BLaER1 treated with 17β-estradiol and CSF1 and Interleukin-3, amounts not matched to agents 10 nM and 100 nM (cell line): ENCODE measurements around the gene HSD3B7.

Experiments
- H3K27ac ChIP-seq, 11 experiments: shearing (Covaris generic); formaldehyde crosslinking; 2 replicates each; pipeline ENCODE4 v1.8.1; 2022
- H3K27me3 ChIP-seq, 11 experiments: shearing (Covaris generic); formaldehyde crosslinking; 2 replicates each; pipeline ENCODE4 v1.8.1; 2022
- H3K36me3 ChIP-seq, 11 experiments: shearing (Covaris generic); formaldehyde crosslinking; 2 replicates each; pipeline ENCODE4 v1.8.1; 2022
- H3K4me1 ChIP-seq, 10 experiments: shearing (Covaris generic); formaldehyde crosslinking; 2 replicates each; pipeline ENCODE4 v1.8.1; 2022
- H3K4me2 ChIP-seq, 11 experiments: shearing (Covaris generic); formaldehyde crosslinking; 2 replicates each; pipeline ENCODE4 v1.8.1; 2022
- H3K4me3 ChIP-seq, 10 experiments: shearing (Covaris generic); formaldehyde crosslinking; 2 replicates each; pipeline ENCODE4 v1.8.1; 2022
- H3K9ac ChIP-seq, 11 experiments: shearing (Covaris generic); formaldehyde crosslinking; 2 replicates each; pipeline ENCODE4 v1.8.1; 2022
- H3K9me3 ChIP-seq, 11 experiments: shearing (Covaris generic); formaldehyde crosslinking; replicated peaks in 1 of 11; 2 replicates each; pipeline ENCODE4 v1.8.1; 2022
- H4K20me1 ChIP-seq, 11 experiments: shearing (Covaris generic); formaldehyde crosslinking; 2 replicates each; pipeline ENCODE4 v1.8.1; 2022
- Cebpa-rat ChIP-seq, 11 experiments: shearing (Covaris generic); IDR thresholded peaks; 2 replicates each; pipeline ENCODE4 v1.8.1; 2022

HSD3B7 gene

GRCh38 chr16:30953111-30953510, 31.9 kb upstream of the HSD3B7 start:
- Histone ChIP-seq H3K9me3 (no peaks in the 10 kb centered on the region), H3K27me3 (no peaks in the 10 kb centered on the region), H3K27ac (peak overlapping the region in 5 of 11 experiments; percentile 20 to 43 (median 32); a peak in 6 of 22 replicates), H3K9ac (peak overlapping the region in 1 of 11 experiments; percentile 7; a peak in 1 of 22 replicates), H3K4me2 (peak overlapping the region in 6 of 11 experiments; percentile 3 to 29 (median 14); a peak in 3 of 22 replicates), H3K4me3 (no peak overlapping the region), H4K20me1 (peaks cover 0 to 68% (median 23%) of the 10 kb centered on the region in 11 experiments; a peak in 16 of 22 replicates), H3K4me1 (peaks cover 31 to 50% (median 42%) of the 10 kb centered on the region in 10 experiments), H3K36me3 (peaks cover 5 to 49% (median 20%) of the 10 kb centered on the region in 11 experiments; a peak in 20 of 22 replicates)
- TF ChIP-seq Cebpa-rat (IDR thresholded peaks at IDR 0.05): no peak

- Histone ChIP-seq H3K4me1 (peaks cover 31 to 49% (median 42%) of the 10 kb centered on the region in 10 experiments), H3K9me3 (no peaks in the 10 kb centered on the region), H3K4me3 (no peak overlapping the region), H3K36me3 (peaks cover 5 to 49% (median 20%) of the 10 kb centered on the region in 11 experiments; a peak in 20 of 22 replicates), H3K27me3 (no peaks in the 10 kb centered on the region), H3K9ac (peak overlapping the region in 5 of 11 experiments; percentile 7 to 30 (median 18); a peak in 4 of 22 replicates), H3K4me2 (peak overlapping the region in 6 of 11 experiments; percentile 3 to 29 (median 14); a peak in 3 of 22 replicates), H3K27ac (peak overlapping the region in 5 of 11 experiments; percentile 20 to 43 (median 32); a peak in 6 of 22 replicates), H4K20me1 (peaks cover 2 to 69% (median 26%) of the 10 kb centered on the region in 11 experiments)
- TF ChIP-seq Cebpa-rat (IDR thresholded peaks at IDR 0.05): no peak
Measured at GRCh38 chr16:30953511-30954124, 31.4 kb upstream of the HSD3B7 start.

GRCh38 chr16:30954993-30955392, 30.0 kb upstream of the HSD3B7 start:
- H3K27me3 ChIP-seq: no peaks in the 10 kb centered on the region
- H3K27ac ChIP-seq: peak overlapping the region in 1 of 11 experiments; percentile 40; a peak in 1 of 22 replicates
- H3K4me2 ChIP-seq: no peak overlapping the region
- H4K20me1 ChIP-seq: peaks cover 16 to 72% (median 40%) of the 10 kb centered on the region in 11 experiments
- no peaks in the 10 kb centered on the region for H3K9me3 ChIP-seq
- no peak overlapping the region for H3K4me3 ChIP-seq
- H3K4me1 ChIP-seq: peaks cover 41 to 53% (median 48%) of the 10 kb centered on the region in 10 experiments
- peaks cover 19 to 62% (median 34%) of the 10 kb centered on the region in 11 experiments for H3K36me3 ChIP-seq
- peak overlapping the region in 3 of 11 experiments; percentile 5 to 21 (median 10); a peak in 3 of 22 replicates for H3K9ac ChIP-seq
- no peak for TF ChIP-seq Cebpa-rat (IDR thresholded peaks at IDR 0.05)

DNA sequence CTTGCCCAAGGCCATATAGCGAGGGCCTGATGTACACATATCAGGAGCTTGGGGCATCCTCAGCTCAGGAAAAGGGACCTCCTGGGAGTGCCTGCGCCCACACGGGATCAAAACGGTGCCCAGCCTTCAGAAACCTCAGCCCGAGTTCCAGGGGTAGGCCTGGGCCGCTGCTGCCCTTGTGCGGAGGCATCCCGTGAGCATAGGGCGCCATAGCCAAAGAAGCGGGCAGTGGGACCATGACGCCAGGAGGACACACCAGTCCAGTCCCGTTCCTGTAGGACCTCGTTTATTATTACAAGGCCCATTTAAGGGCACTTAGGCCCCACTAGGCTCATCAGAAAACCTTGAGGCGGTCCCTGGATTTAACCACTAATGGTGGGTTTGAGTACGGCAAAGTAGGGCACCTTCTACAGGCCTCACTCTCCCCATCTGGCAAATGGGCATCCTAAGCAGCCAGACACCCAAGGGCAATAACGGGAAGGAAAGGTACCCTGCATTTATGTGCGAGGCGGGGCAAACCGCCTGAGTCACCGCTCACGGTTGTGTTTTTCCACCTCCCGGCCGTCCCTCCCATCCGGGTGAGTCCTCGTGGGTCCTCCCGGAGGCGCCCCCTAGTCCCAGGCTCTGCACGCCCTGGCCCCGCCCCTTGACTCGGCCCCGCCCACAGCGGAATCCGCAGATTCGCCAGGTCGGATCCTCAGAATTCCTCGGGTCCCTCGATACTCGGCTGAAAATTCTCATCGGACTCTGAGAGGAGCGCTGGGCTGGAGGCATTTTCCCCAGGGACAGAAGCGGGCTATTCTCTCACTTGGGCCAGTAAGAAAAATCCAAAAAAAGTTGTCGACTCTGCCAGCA, 28.2 kb upstream of the HSD3B7 start:
- peak overlapping the region; percentile 96 to 100 (median 100) for H3K9ac ChIP-seq
- TF ChIP-seq Cebpa-rat (IDR thresholded peaks at IDR 0.05): no peak
- peak overlapping the region; percentile 62 to 83 (median 73) for H3K4me2 ChIP-seq
- peak overlapping the region; percentile 68 to 84 (median 76) for H3K4me3 ChIP-seq
- peaks cover 23 to 55% (median 35%) of the 10 kb centered on the region in 11 experiments for H4K20me1 ChIP-seq
- H3K27ac ChIP-seq: peak overlapping the region; percentile 98 to 100 (median 100)
- H3K9me3 ChIP-seq: no peaks in the 10 kb centered on the region
- H3K4me1 ChIP-seq: peaks cover 24 to 34% (median 32%) of the 10 kb centered on the region in 10 experiments
- peaks cover 37 to 68% (median 51%) of the 10 kb centered on the region in 11 experiments for H3K36me3 ChIP-seq
- H3K27me3 ChIP-seq: no peaks in the 10 kb centered on the region

DNA sequence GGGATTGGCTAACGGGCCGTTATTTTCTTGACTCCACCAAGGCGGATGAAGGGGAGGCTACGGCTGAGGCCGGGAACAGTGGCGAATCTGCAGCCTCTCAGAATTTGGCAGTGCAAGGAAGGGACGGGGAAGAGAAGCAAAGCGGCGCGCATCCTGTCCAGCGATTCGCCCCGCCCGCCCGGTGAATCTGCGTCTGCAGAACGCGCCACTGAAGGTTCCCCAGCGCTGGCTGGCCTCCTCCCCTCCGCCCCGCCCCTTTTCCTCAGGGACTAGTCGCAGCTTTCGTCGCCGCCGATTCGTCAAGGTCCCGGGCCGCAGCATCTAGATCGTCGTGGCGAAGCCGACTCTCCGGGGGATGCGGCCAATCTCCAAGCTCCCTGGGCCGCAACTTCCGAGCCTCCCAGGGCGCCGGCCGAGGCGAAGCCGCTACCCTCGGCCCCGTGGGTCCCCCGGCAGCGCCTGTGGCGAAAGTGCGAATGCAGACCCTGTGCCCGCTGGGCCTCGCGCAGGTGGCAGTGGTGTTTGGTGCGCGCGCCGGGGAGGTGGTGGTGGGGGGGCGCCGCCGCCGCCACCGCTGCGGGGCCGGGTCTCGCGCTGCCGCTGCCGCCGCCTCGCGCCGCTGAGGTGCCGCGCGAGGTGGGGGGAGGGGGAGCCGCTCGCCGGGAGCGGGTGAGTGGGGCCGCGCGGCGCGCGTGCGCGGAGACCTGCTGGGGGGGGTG, 27.4 kb upstream of the HSD3B7 start, which contains the start of gene SETD1A:
TSS of gene SETD1A (plus strand) at position 299 of the 719 bp plus-strand sequence. CDS start 978 bp downstream, outside the sequence.
- Histone ChIP-seq H3K9ac (peak within 1 kb of the TSS; percentile 96 to 100 (median 100)), H3K27me3 (no peaks in the 10 kb centered on the region), H4K20me1 (peaks cover 23 to 59% (median 38%) of the 10 kb centered on the region in 11 experiments), H3K27ac (peak within 1 kb of the TSS; percentile 98 to 100 (median 100)), H3K4me1 (peaks cover 24 to 33% (median 31%) of the 10 kb centered on the region in 10 experiments), H3K4me2 (peak within 1 kb of the TSS; percentile 88 to 98 (median 94)), H3K4me3 (peak within 1 kb of the TSS; percentile 68 to 84 (median 76)), H3K36me3 (peaks cover 45 to 73% (median 54%) of the 10 kb centered on the region in 11 experiments), H3K9me3 (no peaks in the 10 kb centered on the region)
- TF ChIP-seq Cebpa-rat (IDR thresholded peaks at IDR 0.05): no peak

DNA sequence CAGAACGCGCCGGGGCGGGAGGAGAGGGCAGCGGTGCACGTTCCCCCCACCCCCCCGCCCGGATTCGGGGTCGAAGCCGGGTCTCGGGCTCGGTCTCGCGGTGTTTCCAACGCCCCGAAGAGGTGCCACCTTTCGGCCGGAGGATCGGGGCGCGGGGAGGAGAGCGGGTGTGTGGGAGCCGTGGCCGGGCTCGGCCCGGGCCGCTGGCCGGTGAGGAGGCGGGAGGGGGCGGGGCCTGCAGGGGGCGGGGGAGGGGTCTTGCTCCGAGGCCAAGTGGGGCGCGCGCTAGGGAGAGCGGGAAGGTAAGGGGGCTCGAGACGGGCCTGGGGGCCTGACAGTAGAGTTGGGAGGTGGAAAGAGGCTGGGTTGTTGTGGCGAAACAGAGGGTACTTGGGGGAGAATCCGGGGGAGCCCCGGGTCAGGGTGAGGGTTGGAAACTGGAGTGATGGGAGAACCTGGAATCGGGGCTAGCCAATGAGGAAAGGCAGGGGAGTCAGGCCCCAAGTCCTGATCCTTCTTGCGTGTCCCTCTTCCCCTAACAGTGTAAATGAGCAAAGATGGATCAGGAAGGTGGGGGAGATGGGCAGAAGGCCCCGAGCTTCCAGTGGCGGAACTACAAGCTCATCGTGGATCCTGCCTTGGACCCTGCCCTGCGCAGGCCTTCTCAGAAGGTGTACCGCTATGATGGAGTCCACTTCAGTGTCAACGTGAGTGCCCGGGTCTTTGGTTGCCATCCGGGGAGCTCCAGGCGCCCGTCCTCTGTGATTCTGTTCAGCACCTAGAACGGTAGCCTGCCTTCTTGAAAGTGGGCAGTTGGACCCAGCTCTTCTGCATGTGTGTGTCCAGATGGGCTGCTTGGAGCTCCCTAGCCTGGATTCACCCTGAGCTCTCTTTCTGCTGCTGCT, 26.6 kb upstream of the HSD3B7 start:
- Histone ChIP-seq H3K27me3 (no peaks in the 10 kb centered on the region), H3K9ac (peak overlapping the region; percentile 96 to 100 (median 100)), H3K4me2 (peak overlapping the region; percentile 88 to 98 (median 94)), H3K4me1 (peaks cover 18 to 26% (median 23%) of the 10 kb centered on the region in 10 experiments), H3K9me3 (no peaks in the 10 kb centered on the region), H4K20me1 (peaks cover 23 to 57% (median 38%) of the 10 kb centered on the region in 11 experiments), H3K36me3 (peaks cover 49 to 73% (median 54%) of the 10 kb centered on the region in 11 experiments), H3K27ac (peak overlapping the region; percentile 98 to 100 (median 100); a peak in 21 of 22 replicates), H3K4me3 (peak overlapping the region; percentile 68 to 84 (median 76))
- no peak for TF ChIP-seq Cebpa-rat (IDR thresholded peaks at IDR 0.05)

- Histone ChIP-seq H3K36me3 (peaks cover 74 to 79% (median 77%) of the 10 kb centered on the region in 11 experiments), H3K4me1 (peaks cover 11 to 22% (median 18%) of the 10 kb centered on the region in 10 experiments), H3K27ac (no peak overlapping the region), H3K27me3 (no peaks in the 10 kb centered on the region), H3K9me3 (no peaks in the 10 kb centered on the region), H3K4me3 (no peak overlapping the region), H3K9ac (peak overlapping the region in 1 of 11 experiments; percentile 9; a peak in 1 of 22 replicates), H4K20me1 (peaks cover 0 to 73% (median 39%) of the 10 kb centered on the region in 11 experiments; a peak in 19 of 22 replicates), H3K4me2 (no peak overlapping the region)
- TF ChIP-seq Cebpa-rat (IDR thresholded peaks at IDR 0.05): no peak
Measured at GRCh38 chr16:30961384-30961783, 23.6 kb upstream of the HSD3B7 start.
